K562 (cell line): Measurements from ENCODE around the gene HMCN1. TPM values are rescaled to one million over a fixed set of nuclear protein-coding genes. Genes with fewer than 3 reads are reported as not detected.

Experiments used
- BACH1 ChIP-seq: fragments of 200-800 bp; sonication (Bioruptor generic); IDR thresholded peaks from 2 replicates; pipeline ENCODE4 v1.6.1; 2016; ENCODE audit warnings: missing genetic modification characterization, missing compliant biosample characterization
- E2F8 ChIP-seq: fragments of 450-650 bp; IDR thresholded peaks from 2 replicates; pipeline ENCODE4 v1.7.1; 2018; ENCODE audit warnings: mild to moderate bottlenecking, low read depth; ENCODE audit not compliant: partially characterized antibody
- ETV5 ChIP-seq: sonication (generic); formaldehyde crosslinking; IDR thresholded peaks from 2 replicates; pipeline ENCODE4 v1.4.0; 2020; ENCODE audit warnings: low read depth, mild to moderate bottlenecking, missing genetic modification reagents
- GTF2F1 ChIP-seq: IDR thresholded peaks from 2 replicates; pipeline ENCODE4 v1.6.1; 2011; ENCODE audit warnings: low read depth, low read length, improper control_type of control experiment
- HINFP ChIP-seq: fragments of 450-650 bp; conservative IDR thresholded peaks from 2 replicates; pipeline ENCODE4 v1.6.1; 2016; ENCODE audit warnings: missing genetic modification characterization, low read depth, mild to moderate bottlenecking, control low read depth, missing compliant biosample characterization
- KAT2B ChIP-seq: IDR thresholded peaks from one replicate; pipeline ENCODE4 v1.6.1; 2012; ENCODE audit warnings: low read depth, mild to moderate bottlenecking, control low read depth, inconsistent platforms, low read length, moderate library complexity
- MTA1 ChIP-seq: fragments of 450-650 bp; IDR thresholded peaks from 2 replicates; pipeline ENCODE4 v1.6.1; 2017; ENCODE audit warnings: borderline replicate concordance
- MTA3 ChIP-seq: fragments of 450-650 bp; formaldehyde crosslinking; IDR thresholded peaks from 2 replicates; pipeline ENCODE4 v1.6.1; 2017; ENCODE audit warnings: mild to moderate bottlenecking, borderline replicate concordance
- NELFE ChIP-seq: IDR thresholded peaks from 2 replicates; pipeline ENCODE4 v1.6.1; 2011; ENCODE audit warnings: mild to moderate bottlenecking; ENCODE audit not compliant: insufficient read depth, insufficient read length
- NEUROD1 ChIP-seq: fragments of 150-350 bp; IDR thresholded peaks from 2 replicates; pipeline ENCODE4 v1.6.1; 2014; ENCODE audit warnings: borderline replicate concordance, low read length, low read depth; ENCODE audit not compliant: partially characterized antibody
- NFYB ChIP-seq: IDR thresholded peaks from 2 replicates; pipeline ENCODE4 v1.6.1; 2011; ENCODE audit warnings: mild to moderate bottlenecking, moderate library complexity; ENCODE audit not compliant: insufficient read length; ENCODE audit errors: extremely low read depth
- STAG1 ChIP-seq: sonication (generic); formaldehyde crosslinking; IDR thresholded peaks from 2 replicates; pipeline ENCODE4 v1.5.0; 2020; ENCODE audit warnings: missing genetic modification reagents, borderline replicate concordance
- ZNF699 ChIP-seq: fragments of 250-450 bp; sonication (Bioruptor Pico); IDR thresholded peaks from 2 replicates; pipeline ENCODE4 v1.8.0; 2021; ENCODE audit warnings: mild to moderate bottlenecking, moderate library complexity; ENCODE audit not compliant: insufficient replicate concordance
- polyA plus RNA-seq, 8 experiments: library from polyadenylated mRNA; depleted of rRNA in 4 of 8; stranded (reverse) in 5 of 8; unstranded in 3 of 8; fragments of >200 nt; fragmentation: Nextera tagmentation in 2 of 8; fragmentation: Illumina TruSeq in 1 of 8; extraction: Ambion mirVana in 2 of 8; extraction: Trizol in 1 of 8; gene quantifications; 2 replicates each; pipeline versions ENCODE4 v1.2.1 to v1.2.3, GENCODE V29; 2011 to 2014; ENCODE audit warnings: inconsistent platforms in 1 of 8, missing spikeins in 1 of 8
- total RNA-seq, 7 experiments: library from RNA; depleted of rRNA in 6 of 7; stranded (reverse); fragments of >200 nt in 6 of 7; fragmentation: Illumina TruSeq in 2 of 7; extraction: Trizol in 2 of 7; gene quantifications; 2 replicates each; pipeline versions ENCODE4 v1.2.1 to v1.2.3, GENCODE V29; 2011 to 2021; ENCODE audit warnings: low replicate concordance in 1 of 7
- TF ChIP-seq, protein P1 (sequence below): fragments of 450-650 bp; IDR thresholded peaks from 2 replicates; pipeline ENCODE4 v1.6.1; 2016; ENCODE audit warnings: mild to moderate bottlenecking
- TF ChIP-seq, protein P2 (sequence below), 2 experiments: fragments of 450-650 bp; IDR thresholded peaks; 2 replicates each; pipeline ENCODE4 v1.6.1; 2016
- TF ChIP-seq, protein P3 (sequence below), 2 experiments: IDR thresholded peaks; 2 replicates each; pipeline ENCODE4 v1.6.1; 2011; ENCODE audit warnings: borderline replicate concordance in 1 of 2, control low read depth in 1 of 2, low read depth in 1 of 2, low read length in 1 of 2, mild to moderate bottlenecking in 1 of 2, mixed read lengths in 1 of 2, moderate library complexity in 1 of 2; ENCODE audit not compliant: insufficient read depth in 1 of 2, insufficient read length in 1 of 2, poor library complexity in 1 of 2, severe bottlenecking in 1 of 2; ENCODE audit errors: extremely low read depth in 1 of 2

The HMCN1 gene
- total and polyA plus RNA-seq, 9 of the 15 experiments (the other 6 are each of a cell fraction or from before 2014, with no cell fraction given): 0.07 to 0.36 (median 0.21) TPM

GRCh38 chr1:186212568-186213224 is 478.5 kb downstream of the HMCN1 start (continued):
- TF ChIP-seq, protein P1, sequence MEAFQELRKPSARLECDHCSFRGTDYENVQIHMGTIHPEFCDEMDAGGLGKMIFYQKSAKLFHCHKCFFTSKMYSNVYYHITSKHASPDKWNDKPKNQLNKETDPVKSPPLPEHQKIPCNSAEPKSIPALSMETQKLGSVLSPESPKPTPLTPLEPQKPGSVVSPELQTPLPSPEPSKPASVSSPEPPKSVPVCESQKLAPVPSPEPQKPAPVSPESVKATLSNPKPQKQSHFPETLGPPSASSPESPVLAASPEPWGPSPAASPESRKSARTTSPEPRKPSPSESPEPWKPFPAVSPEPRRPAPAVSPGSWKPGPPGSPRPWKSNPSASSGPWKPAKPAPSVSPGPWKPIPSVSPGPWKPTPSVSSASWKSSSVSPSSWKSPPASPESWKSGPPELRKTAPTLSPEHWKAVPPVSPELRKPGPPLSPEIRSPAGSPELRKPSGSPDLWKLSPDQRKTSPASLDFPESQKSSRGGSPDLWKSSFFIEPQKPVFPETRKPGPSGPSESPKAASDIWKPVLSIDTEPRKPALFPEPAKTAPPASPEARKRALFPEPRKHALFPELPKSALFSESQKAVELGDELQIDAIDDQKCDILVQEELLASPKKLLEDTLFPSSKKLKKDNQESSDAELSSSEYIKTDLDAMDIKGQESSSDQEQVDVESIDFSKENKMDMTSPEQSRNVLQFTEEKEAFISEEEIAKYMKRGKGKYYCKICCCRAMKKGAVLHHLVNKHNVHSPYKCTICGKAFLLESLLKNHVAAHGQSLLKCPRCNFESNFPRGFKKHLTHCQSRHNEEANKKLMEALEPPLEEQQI: no peak
- TF ChIP-seq MTA1 (no peak), BACH1 (tag) (no peak), GTF2F1 (no peak), MTA3 (no peak), NFYB (no peak), E2F8 (no peak), HINFP (tag) (no peak), STAG1 (CRISPR knock-in tag) (peak; percentile 94), ETV5 (CRISPR knock-in tag) (0 out of 2 replicates have a peak, but pooled peaks have one; percentile 49), KAT2B (no peak), NELFE (no peak), ZNF699 (no peak), NEUROD1 (no peak)
- TF ChIP-seq, protein P2, sequence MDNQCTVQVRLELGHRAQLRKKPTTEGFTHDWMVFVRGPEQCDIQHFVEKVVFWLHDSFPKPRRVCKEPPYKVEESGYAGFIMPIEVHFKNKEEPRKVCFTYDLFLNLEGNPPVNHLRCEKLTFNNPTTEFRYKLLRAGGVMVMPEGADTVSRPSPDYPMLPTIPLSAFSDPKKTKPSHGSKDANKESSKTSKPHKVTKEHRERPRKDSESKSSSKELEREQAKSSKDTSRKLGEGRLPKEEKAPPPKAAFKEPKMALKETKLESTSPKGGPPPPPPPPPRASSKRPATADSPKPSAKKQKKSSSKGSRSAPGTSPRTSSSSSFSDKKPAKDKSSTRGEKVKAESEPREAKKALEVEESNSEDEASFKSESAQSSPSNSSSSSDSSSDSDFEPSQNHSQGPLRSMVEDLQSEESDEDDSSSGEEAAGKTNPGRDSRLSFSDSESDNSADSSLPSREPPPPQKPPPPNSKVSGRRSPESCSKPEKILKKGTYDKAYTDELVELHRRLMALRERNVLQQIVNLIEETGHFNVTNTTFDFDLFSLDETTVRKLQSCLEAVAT (IDR thresholded peaks at IDR 0.05): 0 out of 4 replicates have a peak, but pooled peaks of 1 of the 2 experiments have one; percentile 36
- TF ChIP-seq, protein P3, sequence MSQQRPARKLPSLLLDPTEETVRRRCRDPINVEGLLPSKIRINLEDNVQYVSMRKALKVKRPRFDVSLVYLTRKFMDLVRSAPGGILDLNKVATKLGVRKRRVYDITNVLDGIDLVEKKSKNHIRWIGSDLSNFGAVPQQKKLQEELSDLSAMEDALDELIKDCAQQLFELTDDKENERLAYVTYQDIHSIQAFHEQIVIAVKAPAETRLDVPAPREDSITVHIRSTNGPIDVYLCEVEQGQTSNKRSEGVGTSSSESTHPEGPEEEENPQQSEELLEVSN (IDR thresholded peaks at IDR 0.05; ENCODE audit: borderline replicate concordance in 1 of 2, extremely low read depth in 1 of 2, insufficient read depth in 1 of 2, insufficient read length in 1 of 2, low read depth in 1 of 2, low read length in 1 of 2, poor library complexity in 1 of 2, severe bottlenecking in 1 of 2): no peak
